ENCODE data around the gene TSNAX.

Gene TSNAX

GRCh38 chr1:231528172-231529029 is at the start of gene TSNAX:
Gene TSNAX, plus strand, starts transcription at chr1:231528669. Its CDS starts 142 bp downstream, at chr1:231528811.
- Histone ChIP-seq H3K36me3 (ENCODE audit: control insufficient read depth, insufficient read depth, low read length) (peaks cover 18% of the 10 kb centered on the region), H3K27me3 (ENCODE audit: control insufficient read depth, insufficient read depth, low read length) (no peaks in the 10 kb centered on the region), H3K9me3 (ENCODE audit: control insufficient read depth, insufficient read depth, low read length) (no peaks in the 10 kb centered on the region), H3K9ac (ENCODE audit: low read depth, low read length) (peak within 1 kb of the TSS; percentile 96), H3K4me3 (ENCODE audit: low read depth, low read length) (peak within 1 kb of the TSS; percentile 90), H3K4me1 (ENCODE audit: control insufficient read depth, insufficient read depth, low read length) (peaks cover 36% of the 10 kb centered on the region), H3K27ac (ENCODE audit: low read depth, low read length) (peak within 1 kb of the TSS; percentile 99)

GRCh38 chr1:231478811-231479210 is 49.7 kb upstream of the TSNAX start:
- Histone ChIP-seq H3K9me3 (ENCODE audit: control insufficient read depth, insufficient read depth, low read length) (no peaks in the 10 kb centered on the region), H3K4me3 (ENCODE audit: low read depth, low read length) (no peak overlapping the region), H3K36me3 (ENCODE audit: control insufficient read depth, insufficient read depth, low read length) (no peaks in the 10 kb centered on the region), H3K4me1 (ENCODE audit: control insufficient read depth, insufficient read depth, low read length) (peaks cover 11% of the 10 kb centered on the region; the same call in 1 of the 2 replicates), H3K9ac (ENCODE audit: low read depth, low read length) (no peak overlapping the region), H3K27ac (ENCODE audit: low read depth, low read length) (no peak overlapping the region), H3K27me3 (ENCODE audit: control insufficient read depth, insufficient read depth, low read length) (no peaks in the 10 kb centered on the region)

GRCh38 chr1:231480008-231480407 is 48.5 kb upstream of the TSNAX start:
- Histone ChIP-seq H3K27ac (ENCODE audit: low read depth, low read length) (no peak overlapping the region), H3K27me3 (ENCODE audit: control insufficient read depth, insufficient read depth, low read length) (no peaks in the 10 kb centered on the region), H3K4me3 (ENCODE audit: low read depth, low read length) (no peak overlapping the region), H3K9ac (ENCODE audit: low read depth, low read length) (no peak overlapping the region), H3K4me1 (ENCODE audit: control insufficient read depth, insufficient read depth, low read length) (peaks cover 11% of the 10 kb centered on the region; the same call in 1 of the 2 replicates), H3K36me3 (ENCODE audit: control insufficient read depth, insufficient read depth, low read length) (no peaks in the 10 kb centered on the region), H3K9me3 (ENCODE audit: control insufficient read depth, insufficient read depth, low read length) (no peaks in the 10 kb centered on the region)

GRCh38 chr1:231481289-231481688 is 47.2 kb upstream of the TSNAX start:
- no peak overlapping the region for H3K9ac ChIP-seq (ENCODE audit: low read depth, low read length)
- no peaks in the 10 kb centered on the region for H3K36me3 ChIP-seq (ENCODE audit: control insufficient read depth, insufficient read depth, low read length)
- H3K4me3 ChIP-seq (ENCODE audit: low read depth, low read length) = no peak overlapping the region
- H3K27me3 ChIP-seq (ENCODE audit: control insufficient read depth, insufficient read depth, low read length) = no peaks in the 10 kb centered on the region
- no peak overlapping the region for H3K27ac ChIP-seq (ENCODE audit: low read depth, low read length)
- no peaks in the 10 kb centered on the region for H3K9me3 ChIP-seq (ENCODE audit: control insufficient read depth, insufficient read depth, low read length)
- H3K4me1 ChIP-seq (ENCODE audit: control insufficient read depth, insufficient read depth, low read length) = peaks cover 11% of the 10 kb centered on the region; the same call in 1 of the 2 replicates

GRCh38 chr1:231485029-231485784 is 43.3 kb upstream of the TSNAX start:
- H3K9ac ChIP-seq (ENCODE audit: low read depth, low read length) = no peak overlapping the region
- no peak overlapping the region for H3K4me3 ChIP-seq (ENCODE audit: low read depth, low read length)
- H3K36me3 ChIP-seq (ENCODE audit: control insufficient read depth, insufficient read depth, low read length) = no peaks in the 10 kb centered on the region
- H3K9me3 ChIP-seq (ENCODE audit: control insufficient read depth, insufficient read depth, low read length) = no peaks in the 10 kb centered on the region
- H3K27ac ChIP-seq (ENCODE audit: low read depth, low read length) = no peak overlapping the region
- H3K27me3 ChIP-seq (ENCODE audit: control insufficient read depth, insufficient read depth, low read length) = no peaks in the 10 kb centered on the region
- no peaks in the 10 kb centered on the region for H3K4me1 ChIP-seq (ENCODE audit: control insufficient read depth, insufficient read depth, low read length)

- no peak overlapping the region for H3K9ac ChIP-seq (ENCODE audit: low read depth, low read length)
- no peak overlapping the region for H3K27ac ChIP-seq (ENCODE audit: low read depth, low read length)
- H3K36me3 ChIP-seq (ENCODE audit: control insufficient read depth, insufficient read depth, low read length) = no peaks in the 10 kb centered on the region
- no peak overlapping the region for H3K4me3 ChIP-seq (ENCODE audit: low read depth, low read length)
- H3K27me3 ChIP-seq (ENCODE audit: control insufficient read depth, insufficient read depth, low read length) = no peaks in the 10 kb centered on the region
- H3K9me3 ChIP-seq (ENCODE audit: control insufficient read depth, insufficient read depth, low read length) = no peaks in the 10 kb centered on the region
- H3K4me1 ChIP-seq (ENCODE audit: control insufficient read depth, insufficient read depth, low read length) = no peaks in the 10 kb centered on the region
Observed at GRCh38 chr1:231487019-231487418, 41.5 kb upstream of the TSNAX start.

- H3K27me3 ChIP-seq (ENCODE audit: control insufficient read depth, insufficient read depth, low read length) = no peaks in the 10 kb centered on the region
- no peaks in the 10 kb centered on the region for H3K9me3 ChIP-seq (ENCODE audit: control insufficient read depth, insufficient read depth, low read length)
- H3K27ac ChIP-seq (ENCODE audit: low read depth, low read length) = no peak overlapping the region
- H3K4me1 ChIP-seq (ENCODE audit: control insufficient read depth, insufficient read depth, low read length) = no peaks in the 10 kb centered on the region
- H3K9ac ChIP-seq (ENCODE audit: low read depth, low read length) = no peak overlapping the region
- H3K36me3 ChIP-seq (ENCODE audit: control insufficient read depth, insufficient read depth, low read length) = no peaks in the 10 kb centered on the region
- H3K4me3 ChIP-seq (ENCODE audit: low read depth, low read length) = no peak overlapping the region
Observed at GRCh38 chr1:231487910-231488309, 40.6 kb upstream of the TSNAX start.

GRCh38 chr1:231493421-231494185 is 34.9 kb upstream of the TSNAX start:
- no peak overlapping the region for H3K27ac ChIP-seq (ENCODE audit: low read depth, low read length)

GRCh38 chr1:231494439-231495110 is 33.9 kb upstream of the TSNAX start:
- H3K9me3 ChIP-seq (ENCODE audit: control insufficient read depth, insufficient read depth, low read length) = peaks cover 15% of the 10 kb centered on the region
- no peaks in the 10 kb centered on the region for H3K27me3 ChIP-seq (ENCODE audit: control insufficient read depth, insufficient read depth, low read length)
- no peaks in the 10 kb centered on the region for H3K36me3 ChIP-seq (ENCODE audit: control insufficient read depth, insufficient read depth, low read length)
- no peak overlapping the region for H3K9ac ChIP-seq (ENCODE audit: low read depth, low read length)
- H3K27ac ChIP-seq (ENCODE audit: low read depth, low read length) = no peak overlapping the region
- no peak overlapping the region for H3K4me3 ChIP-seq (ENCODE audit: low read depth, low read length)
- H3K4me1 ChIP-seq (ENCODE audit: control insufficient read depth, insufficient read depth, low read length) = no peaks in the 10 kb centered on the region

More at GRCh38 chr1:231493421-231494185, 34.9 kb upstream of the TSNAX start:
- Histone ChIP-seq H3K4me3 (ENCODE audit: low read depth, low read length) (no peak overlapping the region), H3K27me3 (ENCODE audit: control insufficient read depth, insufficient read depth, low read length) (no peaks in the 10 kb centered on the region), H3K9ac (ENCODE audit: low read depth, low read length) (no peak overlapping the region), H3K4me1 (ENCODE audit: control insufficient read depth, insufficient read depth, low read length) (no peaks in the 10 kb centered on the region), H3K36me3 (ENCODE audit: control insufficient read depth, insufficient read depth, low read length) (no peaks in the 10 kb centered on the region), H3K9me3 (ENCODE audit: control insufficient read depth, insufficient read depth, low read length) (peaks cover 6% of the 10 kb centered on the region; the same call in 1 of the 2 replicates)

GRCh38 chr1:231497629-231498152 is 30.8 kb upstream of the TSNAX start:
- Histone ChIP-seq H3K27ac (ENCODE audit: low read depth, low read length) (no peak overlapping the region), H3K4me1 (ENCODE audit: control insufficient read depth, insufficient read depth, low read length) (no peaks in the 10 kb centered on the region), H3K9ac (ENCODE audit: low read depth, low read length) (no peak overlapping the region), H3K9me3 (ENCODE audit: control insufficient read depth, insufficient read depth, low read length) (peaks cover 24% of the 10 kb centered on the region), H3K27me3 (ENCODE audit: control insufficient read depth, insufficient read depth, low read length) (no peaks in the 10 kb centered on the region), H3K36me3 (ENCODE audit: control insufficient read depth, insufficient read depth, low read length) (no peaks in the 10 kb centered on the region), H3K4me3 (ENCODE audit: low read depth, low read length) (no peak overlapping the region)
